Measurements from ENCODE around the gene CACNA2D1.
"Not testable (repeated sequence)": the region's sequence is repeated elsewhere in the genome, so short reads cannot be mapped to it uniquely, and the experiment has no call there.

The CACNA2D1 gene

DNA sequence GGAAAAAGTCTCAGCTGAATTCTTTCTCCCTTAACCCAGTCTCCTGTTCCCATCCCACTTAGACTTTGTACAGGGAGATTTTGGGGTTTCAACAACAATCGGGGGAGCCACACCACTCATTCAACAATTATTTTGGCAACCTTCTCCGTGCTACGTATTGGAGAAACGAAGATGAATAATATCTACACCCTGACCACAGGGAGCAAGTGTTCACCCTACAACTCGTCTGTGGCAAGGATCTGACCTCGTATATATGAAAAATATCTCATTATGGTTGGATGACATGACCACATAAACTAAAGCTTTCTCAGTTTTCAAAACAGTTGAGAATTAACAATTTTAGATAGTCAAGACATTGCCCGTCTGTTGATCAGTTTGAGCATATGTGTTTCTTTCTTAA is 302.1 kb downstream of the CACNA2D1 start:
- H3K4me3 ChIP-seq (ENCODE audit: low read length): no peak overlapping the region
- no peak for TF ChIP-seq ZNF274 (IDR thresholded peaks at IDR 0.05; ENCODE audit: low read depth, low read length)

DNA sequence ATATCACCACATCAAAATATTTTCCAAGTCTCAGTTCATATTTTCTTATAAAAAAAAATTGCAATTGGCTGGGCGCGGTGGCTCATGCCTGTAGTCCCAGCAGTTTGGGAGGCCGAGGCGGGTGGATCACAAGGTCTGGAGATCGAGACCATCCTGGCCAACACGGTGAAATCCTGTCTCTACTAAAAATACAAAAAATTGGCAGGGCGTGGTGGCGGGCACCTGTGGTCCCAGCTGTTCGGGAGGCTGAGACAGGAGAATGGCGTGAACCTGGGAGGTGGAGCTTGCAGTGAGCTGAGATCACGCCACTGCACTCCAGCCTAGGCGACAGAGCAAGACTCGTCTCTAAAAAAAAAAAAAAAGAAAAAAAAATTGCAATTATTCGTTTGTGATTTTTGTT is 303.0 kb downstream of the CACNA2D1 start:
- not testable (repeated sequence) for H3K4me3 ChIP-seq (ENCODE audit: low read length)

DNA sequence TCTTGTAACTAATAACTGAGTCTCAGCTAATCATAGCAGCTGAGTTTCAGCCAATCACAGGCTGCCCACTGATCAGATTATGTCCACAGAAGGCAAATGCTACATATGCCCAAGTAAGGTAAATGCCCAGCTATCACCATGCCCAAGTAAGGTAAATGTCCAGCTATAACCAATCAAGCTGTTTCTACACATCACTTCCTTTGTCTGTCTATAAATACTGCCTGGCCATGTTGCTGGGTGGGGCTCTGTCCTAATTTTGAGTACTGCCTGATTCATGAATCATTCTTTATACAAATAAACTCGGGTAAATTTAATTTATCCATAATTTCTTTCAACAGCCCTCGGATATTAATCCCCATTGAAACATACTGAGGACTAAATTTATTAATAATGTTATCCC is 312.4 kb downstream of the CACNA2D1 start:
- no peak overlapping the region for H3K4me3 ChIP-seq (ENCODE audit: low read length)
- TF ChIP-seq ZNF274 (IDR thresholded peaks at IDR 0.05; ENCODE audit: low read depth, low read length): no peak

DNA sequence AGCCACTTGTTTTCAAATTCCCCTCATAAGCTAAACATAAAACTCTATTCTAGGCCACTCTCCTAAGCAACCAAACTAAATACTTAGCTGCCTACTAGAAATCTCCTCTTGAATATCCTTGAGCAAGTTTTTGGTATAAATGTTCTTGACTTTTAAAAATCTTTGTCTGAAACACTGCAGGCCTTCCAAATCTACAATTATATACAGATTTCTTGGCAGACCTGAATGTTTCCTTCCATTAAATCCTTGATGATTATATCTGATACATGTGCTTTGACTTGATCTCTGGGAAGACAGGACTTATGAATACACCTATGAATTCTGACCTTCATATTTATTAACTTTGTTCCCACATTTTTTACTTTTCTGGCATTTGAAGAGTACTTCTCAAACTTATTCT is 314.5 kb downstream of the CACNA2D1 start:
- TF ChIP-seq ZNF274 (IDR thresholded peaks at IDR 0.05; ENCODE audit: low read depth, low read length): no peak
- no peak overlapping the region for H3K4me3 ChIP-seq (ENCODE audit: low read length)

DNA sequence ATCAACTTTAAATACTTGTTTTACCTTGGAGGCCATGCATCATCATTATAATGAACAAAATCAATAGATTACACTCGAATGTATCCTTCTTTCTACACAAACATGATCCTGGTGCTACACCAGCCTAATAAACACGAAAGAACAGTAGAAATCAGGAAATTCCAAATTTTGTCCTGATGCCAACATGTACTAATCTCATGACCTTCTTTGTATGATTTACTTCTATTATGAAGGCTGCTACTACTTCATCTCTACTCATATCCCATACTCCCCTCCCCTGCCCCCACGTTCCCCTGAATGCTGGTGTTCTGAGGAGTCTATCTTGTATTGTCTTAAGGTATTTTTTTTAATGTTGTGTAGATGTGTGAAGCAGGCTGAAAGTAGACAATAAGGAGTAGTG is 315.0 kb downstream of the CACNA2D1 start:
- no peak overlapping the region for H3K4me3 ChIP-seq (ENCODE audit: low read length)
- no peak for TF ChIP-seq ZNF274 (IDR thresholded peaks at IDR 0.05; ENCODE audit: low read depth, low read length)

DNA sequence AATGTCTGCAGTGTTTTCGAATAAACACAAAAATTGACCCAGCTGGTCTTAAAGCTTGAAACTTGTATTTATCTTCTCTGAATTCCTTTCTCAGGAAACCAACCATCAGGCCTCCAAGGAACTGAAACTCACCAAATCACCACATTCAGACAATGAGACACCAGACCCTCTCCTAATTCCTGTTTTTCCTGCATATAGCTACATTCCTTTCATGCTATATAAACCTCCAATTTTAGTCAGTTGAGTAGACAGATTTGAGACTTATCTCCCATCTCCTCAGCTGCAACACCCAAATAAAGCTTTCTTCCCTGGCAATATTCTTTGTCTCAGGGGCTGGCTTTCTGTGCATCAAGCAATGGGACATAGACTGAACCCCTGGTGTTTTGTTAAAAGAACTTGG is 317.0 kb downstream of the CACNA2D1 start:
- TF ChIP-seq ZNF274 (IDR thresholded peaks at IDR 0.05; ENCODE audit: low read depth, low read length): no peak
- H3K4me3 ChIP-seq (ENCODE audit: low read length): no peak overlapping the region

DNA sequence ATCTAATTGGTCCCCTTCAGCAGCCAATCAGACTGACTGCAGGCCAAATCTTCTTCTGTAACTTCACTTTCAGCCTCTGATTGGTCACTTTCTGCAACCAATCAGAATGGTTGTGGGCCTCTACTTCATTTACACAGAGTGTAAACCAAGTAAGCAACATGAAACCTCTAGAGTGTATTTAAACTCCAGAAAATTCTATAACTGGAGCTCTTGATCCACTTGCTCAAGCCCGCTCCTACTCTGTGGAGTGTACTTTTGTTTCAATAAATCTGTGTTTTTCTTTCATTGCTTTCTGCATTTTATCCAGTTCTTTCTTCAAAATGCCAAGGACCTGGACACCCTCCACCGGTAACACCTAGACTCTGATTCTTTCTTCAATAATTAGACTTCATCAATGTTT is 319.1 kb downstream of the CACNA2D1 start:
- H3K4me3 ChIP-seq (ENCODE audit: low read length): no peak overlapping the region
- TF ChIP-seq ZNF274 (IDR thresholded peaks at IDR 0.05; ENCODE audit: low read depth, low read length): no peak

DNA sequence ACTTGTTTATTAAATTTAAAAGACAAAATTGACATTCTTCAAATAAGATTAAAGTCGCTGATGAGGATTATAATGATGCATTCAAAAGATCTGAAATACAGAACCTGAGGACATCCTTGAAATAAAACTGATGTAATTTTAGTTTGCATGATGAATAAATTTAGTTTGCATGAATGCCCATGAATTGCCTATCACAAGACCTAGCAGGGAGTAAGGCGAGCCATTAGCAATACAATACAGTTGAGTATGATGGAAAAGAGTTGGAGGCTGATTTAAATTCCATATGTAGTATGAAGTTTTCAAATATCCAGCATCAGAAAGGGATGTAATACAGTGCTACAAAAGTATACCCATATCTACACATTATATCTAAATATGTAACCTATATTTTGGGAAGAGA is 321.3 kb downstream of the CACNA2D1 start:
- H3K4me3 ChIP-seq (ENCODE audit: low read length): no peak overlapping the region
- no peak for TF ChIP-seq ZNF274 (IDR thresholded peaks at IDR 0.05; ENCODE audit: low read depth, low read length)

DNA sequence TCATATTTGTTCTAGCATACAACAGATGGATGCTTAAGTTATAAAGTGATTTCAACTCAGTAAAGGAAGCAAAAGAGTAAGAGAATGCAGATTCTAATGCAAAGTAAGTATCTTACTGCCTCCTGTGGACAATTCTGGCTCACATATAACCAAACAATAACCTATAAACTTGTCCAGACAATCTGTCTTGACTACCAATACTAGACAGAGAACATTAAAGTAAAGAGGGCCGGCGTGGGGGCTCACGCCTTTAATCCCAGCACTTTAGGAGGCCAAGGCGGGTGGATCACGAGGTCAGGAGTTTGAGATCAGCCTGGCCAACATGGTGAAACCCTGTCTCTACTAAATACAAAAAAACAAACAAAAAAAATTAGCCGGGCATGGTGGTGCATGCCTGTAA is 329.3 kb downstream of the CACNA2D1 start:
- TF ChIP-seq ZNF274 (IDR thresholded peaks at IDR 0.05; ENCODE audit: low read depth, low read length): no peak
- no peak overlapping the region for H3K4me3 ChIP-seq (ENCODE audit: low read length)

DNA sequence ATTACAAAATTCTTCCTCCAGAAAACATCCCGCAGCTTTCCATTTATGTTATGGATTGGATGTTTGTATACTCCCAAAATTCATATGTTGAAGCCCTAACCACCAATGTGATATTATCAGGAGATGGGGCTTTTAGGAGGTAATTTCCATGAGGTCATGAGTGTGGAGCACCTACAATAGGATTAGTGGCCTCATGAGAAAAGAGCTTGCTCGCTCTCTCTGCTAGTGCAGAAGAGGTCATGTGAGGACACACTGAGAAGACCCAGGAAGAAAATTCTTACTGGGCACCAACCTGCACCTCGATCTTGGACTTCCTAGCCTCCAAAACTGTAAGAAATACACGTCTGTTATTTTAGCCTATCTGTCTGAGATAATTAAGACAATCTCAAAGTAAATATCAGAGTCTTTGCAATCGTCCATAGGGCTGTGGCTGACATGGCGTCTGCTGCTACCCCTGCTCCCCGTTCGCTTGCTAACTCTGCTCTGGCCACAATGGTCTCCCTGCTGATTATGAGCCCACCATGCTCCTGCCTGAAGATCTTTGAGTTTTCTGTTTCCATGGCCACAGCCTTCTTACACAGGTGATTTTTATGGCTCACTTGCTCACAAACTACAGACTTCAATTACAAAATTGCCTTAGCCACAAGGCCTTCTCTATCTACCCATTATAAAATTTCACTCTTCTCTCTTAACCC is 333.3 kb downstream of the CACNA2D1 start:
- H3K4me3 ChIP-seq (ENCODE audit: low read length): no peak overlapping the region
- no peak for TF ChIP-seq ZNF274 (IDR thresholded peaks at IDR 0.05; ENCODE audit: low read depth, low read length)

DNA sequence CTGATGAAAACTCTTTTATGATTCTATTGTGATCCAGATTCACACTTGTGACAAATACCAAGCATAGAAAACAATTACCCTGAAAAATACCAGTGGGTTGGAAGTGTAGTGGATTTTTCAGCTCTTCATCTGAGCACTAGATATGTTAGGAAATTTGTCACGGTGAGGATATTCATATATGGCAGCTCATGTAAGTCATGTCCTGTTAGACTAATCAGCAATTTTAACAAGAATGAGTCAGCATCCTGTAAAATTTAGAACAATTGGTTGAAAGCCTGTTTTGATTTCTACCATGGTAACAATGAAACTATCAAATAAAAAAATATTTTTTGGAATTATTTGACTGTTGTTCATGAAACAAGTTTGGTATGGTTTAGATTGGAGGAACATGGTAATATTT is 334.3 kb downstream of the CACNA2D1 start:
- TF ChIP-seq ZNF274 (IDR thresholded peaks at IDR 0.05; ENCODE audit: low read depth, low read length): no peak
- H3K4me3 ChIP-seq (ENCODE audit: low read length): no peak overlapping the region

DNA sequence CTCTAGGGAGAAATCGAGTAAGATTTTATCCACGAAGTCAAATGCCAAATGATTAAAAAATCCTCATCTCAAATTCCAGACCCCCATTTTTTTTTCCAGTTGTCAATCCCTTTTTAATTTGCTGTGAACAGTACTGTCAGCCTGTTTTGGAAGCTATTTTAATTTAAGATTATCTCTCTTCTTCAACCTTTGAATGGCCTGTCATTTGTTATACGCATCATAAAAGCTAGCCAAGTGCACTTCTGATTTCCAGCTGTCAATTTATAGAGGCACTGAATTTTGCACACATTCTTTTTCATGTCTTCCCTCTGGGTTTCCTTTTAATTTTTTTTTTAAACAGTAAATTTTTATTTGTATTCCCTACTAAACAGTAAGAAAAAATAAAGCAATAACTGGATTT is 337.4 kb downstream of the CACNA2D1 start:
- H3K4me3 ChIP-seq (ENCODE audit: low read length): no peak overlapping the region
- TF ChIP-seq ZNF274 (IDR thresholded peaks at IDR 0.05; ENCODE audit: low read depth, low read length): no peak

DNA sequence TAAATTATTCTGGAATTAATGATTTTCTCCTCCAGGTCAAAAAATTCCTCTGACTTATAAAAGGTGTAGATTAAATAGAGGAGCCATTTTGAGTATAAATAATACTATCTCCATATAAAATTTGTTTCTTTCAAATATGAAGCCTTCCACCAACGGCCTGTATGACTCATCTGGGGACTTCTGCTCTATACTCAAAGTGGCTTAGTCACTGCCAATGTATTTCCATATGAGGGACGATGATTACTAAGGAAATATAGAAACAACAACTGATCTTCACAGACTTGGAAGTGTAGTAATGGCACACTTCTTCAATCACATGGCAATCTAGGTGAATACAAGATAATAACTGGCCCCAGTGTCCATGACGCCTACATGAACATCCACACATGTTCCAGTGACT is 338.1 kb downstream of the CACNA2D1 start:
- no peak overlapping the region for H3K4me3 ChIP-seq (ENCODE audit: low read length)
- TF ChIP-seq ZNF274 (IDR thresholded peaks at IDR 0.05; ENCODE audit: low read depth, low read length): no peak

DNA sequence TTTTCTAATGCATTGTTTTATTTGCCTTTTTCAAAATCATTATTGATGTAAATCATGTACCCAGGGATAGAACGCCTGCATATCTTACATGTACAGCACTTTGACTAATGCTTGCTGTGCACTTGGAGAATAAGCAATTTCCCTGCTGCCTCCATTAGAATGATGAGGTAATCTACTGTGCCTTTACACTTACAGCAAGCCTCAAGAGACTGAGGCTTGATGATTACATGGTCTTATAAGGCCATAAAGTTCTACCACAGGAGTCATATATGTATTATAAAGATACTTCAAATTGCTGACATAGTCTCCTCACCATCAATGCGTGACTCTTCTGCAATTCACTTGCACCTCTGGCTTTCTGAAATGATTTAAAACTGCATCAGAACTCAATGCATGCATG is 345.2 kb downstream of the CACNA2D1 start:
- TF ChIP-seq ZNF274 (IDR thresholded peaks at IDR 0.05; ENCODE audit: low read depth, low read length): no peak
- H3K4me3 ChIP-seq (ENCODE audit: low read length): no peak overlapping the region

DNA sequence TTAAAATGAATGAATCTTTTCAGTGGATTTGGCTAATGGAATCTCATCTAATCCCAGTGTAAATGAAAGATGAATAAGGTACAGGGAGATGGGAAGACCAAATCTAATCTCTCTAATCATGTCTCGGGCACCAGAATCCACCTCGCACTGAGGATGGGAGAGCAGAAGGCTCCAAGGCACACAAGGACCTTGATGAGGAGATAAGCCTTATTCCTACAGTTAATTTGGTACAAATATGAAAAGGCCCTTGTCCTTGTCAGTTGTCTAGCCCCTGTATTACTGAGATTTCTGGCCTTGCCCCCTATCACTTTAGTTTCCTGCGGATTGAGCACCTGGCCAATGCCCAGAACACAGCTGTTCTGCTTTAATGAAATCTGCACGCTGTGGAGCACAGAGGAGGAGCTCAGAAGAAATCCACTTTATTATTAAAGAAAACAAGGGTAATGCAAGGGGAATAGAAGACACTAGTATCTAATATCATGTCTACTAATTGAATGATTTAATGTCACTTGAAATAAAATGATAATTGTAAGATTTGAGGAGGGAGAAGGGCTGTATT is 352.4 kb downstream of the CACNA2D1 start:
- TF ChIP-seq ZNF274 (IDR thresholded peaks at IDR 0.05; ENCODE audit: low read depth, low read length): no peak
- H3K4me3 ChIP-seq (ENCODE audit: low read length): no peak overlapping the region

DNA sequence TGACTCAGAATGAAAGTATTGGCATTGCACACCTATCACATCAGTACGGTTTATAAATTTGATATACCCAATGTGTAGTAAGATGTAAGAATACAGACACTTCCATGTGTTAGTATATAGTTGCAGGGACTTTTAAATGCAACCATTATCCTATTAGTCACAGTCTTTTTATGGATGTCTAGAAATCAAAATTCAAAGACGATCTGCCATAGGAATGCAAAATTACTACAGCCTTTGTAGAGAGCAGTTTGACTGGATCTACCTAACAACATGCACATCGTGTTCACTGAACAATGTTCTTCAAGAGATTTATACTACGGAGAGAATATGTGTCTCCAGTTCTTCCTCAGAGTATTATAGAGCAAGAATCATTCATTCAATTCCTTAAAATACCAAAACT is 356.5 kb downstream of the CACNA2D1 start:
- no peak for TF ChIP-seq ZNF274 (IDR thresholded peaks at IDR 0.05; ENCODE audit: low read depth, low read length)
- no peak overlapping the region for H3K4me3 ChIP-seq (ENCODE audit: low read length)
